ENCODE data around the gene IL22.

DNA sequence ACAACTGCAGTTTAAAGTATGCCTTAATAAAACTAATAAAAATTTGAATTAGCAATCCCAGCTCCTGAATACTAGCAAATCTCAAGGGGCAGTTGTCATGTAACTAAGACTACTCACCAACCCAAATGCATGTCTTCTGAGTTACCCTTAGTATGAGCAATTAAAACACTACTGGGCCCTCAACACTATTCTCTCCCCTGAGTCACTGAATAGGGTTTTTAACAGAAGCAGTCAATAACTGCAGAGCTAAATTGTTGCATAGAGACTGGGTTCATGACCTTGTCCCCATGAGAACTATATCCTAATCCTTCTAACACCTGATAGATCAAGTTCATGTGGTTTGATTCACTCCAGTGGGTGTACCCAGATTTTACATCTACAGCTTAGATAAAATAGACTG lies 39.9 kb upstream of the IL22 start:
- TF ChIP-seq CTCF (IDR thresholded peaks at IDR 0.05) (no peak), ZFX (IDR thresholded peaks at IDR 0.05; ENCODE audit: borderline replicate concordance) (no peak)
